Stomach (tissue), 9 donors: ENCODE data around the gene LHB. TPM values are rescaled to one million over a fixed set of nuclear protein-coding genes. Genes with fewer than 3 reads are reported as not detected.

Experiments used
- DNase-seq, 2 donors: peaks; one replicate each; pipeline versions ENCODE4 v3.0.0 to v3.0.0-alpha.2; 2013 to 2019
- H3K27ac ChIP-seq, 5 donors: fragments of 200-600 bp in 4 of 5; sonication (generic) in 4 of 5; one replicate each; pipeline ENCODE4 v1.5.1; 2013 to 2019; ENCODE audit warnings: mild to moderate bottlenecking in 1 of 5, moderate library complexity in 1 of 5
- H3K27me3 ChIP-seq, 3 donors: fragments of 200-600 bp; sonication (generic); one replicate each; pipeline ENCODE4 v1.5.1; 2017 to 2019; ENCODE audit warnings: mixed run types in 1 of 3
- H3K36me3 ChIP-seq, 4 donors: fragments of 200-600 bp; sonication (generic); 1 replicate in 3 of 4; 2 replicates in 1 of 4; pipeline ENCODE4 v1.5.1; 2016 to 2019
- H3K4me1 ChIP-seq, 4 donors: fragments of 200-600 bp; sonication (generic); one replicate each; pipeline ENCODE4 v1.5.1; 2016 to 2019
- H3K4me3 ChIP-seq, 4 donors: fragments of 200-600 bp; sonication (generic) in 3 of 4; one replicate each; pipeline ENCODE4 v1.5.1; 2016 to 2019; ENCODE audit warnings: mild to moderate bottlenecking in 1 of 4
- H3K9me3 ChIP-seq, 4 donors: fragments of 200-600 bp; sonication (generic); one replicate each; pipeline ENCODE4 v1.5.1; 2016 to 2019
- CTCF ChIP-seq, 7 experiments: fragments of 450-650 bp in 4 of 7; fragments of 200-600 bp in 3 of 7; sonication (generic) in 3 of 7; IDR thresholded peaks; one replicate each; pipeline ENCODE4 v1.5.1; 2016 to 2019; ENCODE audit warnings: antibody characterized with exemption in 7 of 7, control low read depth in 2 of 7, mild to moderate bottlenecking in 1 of 7
- EP300 ChIP-seq: sonication (generic); formaldehyde crosslinking; IDR thresholded peaks from one replicate; pipeline ENCODE4 v1.6.1; 2017; ENCODE audit warnings: antibody characterized with exemption
- POLR2A ChIP-seq, 4 donors: fragments of 450-650 bp; IDR thresholded peaks; one replicate each; pipeline ENCODE4 v1.6.1; 2016; ENCODE audit warnings: antibody characterized with exemption in 4 of 4, control low read depth in 2 of 4, mild to moderate bottlenecking in 1 of 4, moderate library complexity in 1 of 4
- POLR2AphosphoS5 ChIP-seq, 3 donors: sonication (generic); formaldehyde crosslinking; IDR thresholded peaks; one replicate each; pipeline ENCODE4 v1.6.1; 2016; ENCODE audit warnings: antibody characterized with exemption in 3 of 3
- WGBS, 5 donors: extraction: QIAGEN DNeasy Blood & Tissue Kit in 3 of 5; methylation state at CpG; one replicate each; pipeline versions ENCODE4 v1.1.5 to v1.1.7; 2013 to 2018; 5-methylcytosine and 5-hydroxymethylcytosine counted together
- intact Hi-C: fragments of 100-400 bp; cut with DNase I; formaldehyde crosslinking; loops from one replicate; pipeline ENCODE4 v1.15.1; 2023; ENCODE audit warnings: low total_unique reads
- polyA plus RNA-seq, 3 donors: library from polyadenylated mRNA; stranded (reverse); fragments of 200-250 nt; gene quantifications; one replicate each; pipeline ENCODE4 v1.2.3, GENCODE V29; 2013
- total RNA-seq, 5 donors: library from RNA; depleted of rRNA; stranded (reverse); fragments of >200 nt; gene quantifications; one replicate each; pipeline versions ENCODE4 v1.1.0 to v1.2.3, GENCODE V29; 2014 to 2016
- donor health status: healthy with polysubstance abuse.
- donor health status: Bipolar disorder and iron deficiency.
- donor health status: healthy.

Gene LHB
- total and polyA plus RNA-seq, 8 donors = 3.8 to 45.8 (median 24.4) TPM; not detected in 4

- no peak for TF ChIP-seq EP300
- no peak for TF ChIP-seq POLR2A (IDR thresholded peaks at IDR 0.05)
- TF ChIP-seq POLR2AphosphoS5 (IDR thresholded peaks at IDR 0.05) = no peak
- no peak for TF ChIP-seq CTCF (IDR thresholded peaks at IDR 0.05)
- intact Hi-C loops = no loop called here
- Histone ChIP-seq H3K4me3 (peak overlapping the region; percentile 57 to 81 (median 71)), H3K4me1 (peaks cover 32 to 47% (median 42%) of the 10 kb centered on the region in 4 donors), H3K9me3 (no peaks in the 10 kb centered on the region), H3K27me3 (no peaks in the 10 kb centered on the region), H3K36me3 (peaks cover 13 to 37% (median 31%) of the 10 kb centered on the region in 4 donors), H3K27ac (peak overlapping the region; percentile 85 to 96 (median 94))
- DNase-seq = no peak
- WGBS, 5 donors = 0 to 1% (median 0%) methylated on average over 19 to 20 of the region's 20 CpGs
These were observed 24.2 kb downstream of the LHB start for GRCh38 chr19:48992581-48993174.

GRCh38 chr19:48991873-48992580 is 24.9 kb downstream of the LHB start:
- peak; percentile 65 to 87 for DNase-seq
- peaks cover 15 to 42% (median 36%) of the 10 kb centered on the region in 4 donors for H3K36me3 ChIP-seq
- peak overlapping the region; percentile 85 to 96 (median 94) for H3K27ac ChIP-seq
- WGBS, 5 donors = 5 to 24% (median 17%) methylated on average over 7 to 8 of the region's 8 CpGs
- H3K4me1 ChIP-seq = peaks cover 32 to 47% (median 42%) of the 10 kb centered on the region in 4 donors
- intact Hi-C loops = no loop called here
- H3K4me3 ChIP-seq = peak overlapping the region; percentile 57 to 81 (median 71)
- H3K9me3 ChIP-seq = no peaks in the 10 kb centered on the region
- TF ChIP-seq POLR2AphosphoS5 (IDR thresholded peaks at IDR 0.05) (peak; percentile 57 to 87 (median 60)), EP300 (no peak)
- H3K27me3 ChIP-seq = no peaks in the 10 kb centered on the region

- no peak for TF ChIP-seq EP300
- no peak for TF ChIP-seq POLR2AphosphoS5 (IDR thresholded peaks at IDR 0.05)
- TF ChIP-seq POLR2A (IDR thresholded peaks at IDR 0.05) = no peak
- WGBS, 5 donors = 82 to 91% (median 86%) methylated on average over 18 to 22 of the region's 22 CpGs
- peak overlapping the region in 4 of 5 donors; percentile 85 to 96 (median 94) for H3K27ac ChIP-seq
These were observed 25.8 kb downstream of the LHB start for GRCh38 chr19:48991011-48991609.

GRCh38 chr19:48990400-48990799 is 26.5 kb downstream of the LHB start:
- 74 to 90% (median 76%) methylated on average over 4 of the region's 4 CpGs for WGBS, 5 donors
- Histone ChIP-seq H3K9me3 (no peaks in the 10 kb centered on the region), H3K27ac (peak overlapping the region in 2 of 5 donors; percentile 56 to 96), H3K4me3 (no peak overlapping the region), H3K36me3 (peaks cover 22 to 58% (median 52%) of the 10 kb centered on the region in 4 donors), H3K27me3 (no peaks in the 10 kb centered on the region), H3K4me1 (peaks cover 32 to 45% (median 40%) of the 10 kb centered on the region in 4 donors)
- no peak for TF ChIP-seq CTCF (IDR thresholded peaks at IDR 0.05)
- TF ChIP-seq POLR2A (IDR thresholded peaks at IDR 0.05) = no peak
- TF ChIP-seq EP300 = no peak
- no peak for TF ChIP-seq POLR2AphosphoS5 (IDR thresholded peaks at IDR 0.05)
- DNase-seq = no peak
- intact Hi-C loops = no loop called here

More at GRCh38 chr19:48991011-48991609, 25.8 kb downstream of the LHB start:
- peaks cover 19 to 51% (median 45%) of the 10 kb centered on the region in 4 donors for H3K36me3 ChIP-seq
- no peaks in the 10 kb centered on the region for H3K9me3 ChIP-seq
- H3K4me3 ChIP-seq = peak overlapping the region; percentile 57 to 81 (median 71)
- H3K4me1 ChIP-seq = peaks cover 32 to 47% (median 42%) of the 10 kb centered on the region in 4 donors
- no peaks in the 10 kb centered on the region for H3K27me3 ChIP-seq
- intact Hi-C loops = no loop called here
- no peak for DNase-seq

GRCh38 chr19:48989701-48990291 is 27.1 kb downstream of the LHB start:
- Histone ChIP-seq H3K27ac (peak overlapping the region in 1 of 5 donors; percentile 56), H3K9me3 (no peaks in the 10 kb centered on the region), H3K4me3 (no peak overlapping the region), H3K36me3 (peaks cover 28 to 64% (median 58%) of the 10 kb centered on the region in 4 donors), H3K4me1 (peaks cover 28 to 39% (median 36%) of the 10 kb centered on the region in 4 donors), H3K27me3 (no peaks in the 10 kb centered on the region)
- intact Hi-C loops = no loop called here
- TF ChIP-seq EP300 (no peak), CTCF (IDR thresholded peaks at IDR 0.05) (no peak), POLR2A (IDR thresholded peaks at IDR 0.05) (no peak)
- WGBS, 5 donors = 81 to 88% (median 85%) methylated on average over 16 to 17 of the region's 17 CpGs
- no peak for DNase-seq
